ENCODE data around the gene FCHSD2.
A peak's percentile ranks its signal among the peaks of the same experiment; 100 is the strongest.
"Not testable (repeated sequence)": the region's sequence is repeated elsewhere in the genome, so short reads cannot be mapped to it uniquely, and the experiment has no call there.

The FCHSD2 gene

GRCh38 chr11:73058989-73059674, 83.0 kb downstream of the FCHSD2 start:
- DNase-seq (ENCODE audit: low spot score): no peak

- no peak for DNase-seq (ENCODE audit: low spot score)
Measured at GRCh38 chr11:73055655-73056354, 86.3 kb downstream of the FCHSD2 start.

- no peak for DNase-seq (ENCODE audit: low spot score)
Measured at GRCh38 chr11:73055002-73055401, 87.1 kb downstream of the FCHSD2 start.

GRCh38 chr11:73053964-73054363, 88.2 kb downstream of the FCHSD2 start:
- no peak for DNase-seq (ENCODE audit: low spot score)

GRCh38 chr11:73048446-73048845, 93.7 kb downstream of the FCHSD2 start:
- DNase-seq (ENCODE audit: low spot score): no peak

GRCh38 chr11:73047773-73048371, 94.2 kb downstream of the FCHSD2 start:
- DNase-seq (ENCODE audit: low spot score): no peak

GRCh38 chr11:73040046-73040445, 102.1 kb downstream of the FCHSD2 start:
- DNase-seq (ENCODE audit: low spot score): no peak

- peak; percentile 2 for DNase-seq (ENCODE audit: low spot score)
Measured at GRCh38 chr11:73034777-73035176, 107.3 kb downstream of the FCHSD2 start.

GRCh38 chr11:73034331-73034730, 107.8 kb downstream of the FCHSD2 start:
- peak; percentile 52 for DNase-seq (ENCODE audit: low spot score)

- no peak for DNase-seq (ENCODE audit: low spot score)
Measured at GRCh38 chr11:73030130-73030529, 112.0 kb downstream of the FCHSD2 start.

GRCh38 chr11:73029403-73029802, 112.7 kb downstream of the FCHSD2 start:
- no peak for DNase-seq (ENCODE audit: low spot score)

GRCh38 chr11:73028611-73029010, 113.5 kb downstream of the FCHSD2 start:
- DNase-seq (ENCODE audit: low spot score): no peak

GRCh38 chr11:73027840-73028239, 114.3 kb downstream of the FCHSD2 start:
- not testable (repeated sequence) for DNase-seq (ENCODE audit: low spot score)

- no peak for DNase-seq (ENCODE audit: low spot score)
Measured at GRCh38 chr11:73024639-73025038, 117.5 kb downstream of the FCHSD2 start.

- DNase-seq (ENCODE audit: low spot score): no peak
Measured at GRCh38 chr11:73019996-73020395, 122.1 kb downstream of the FCHSD2 start.

GRCh38 chr11:73019449-73019848, 122.7 kb downstream of the FCHSD2 start:
- DNase-seq (ENCODE audit: low spot score): no peak

GRCh38 chr11:73018856-73019255, 123.3 kb downstream of the FCHSD2 start:
- no peak for DNase-seq (ENCODE audit: low spot score)

- DNase-seq (ENCODE audit: low spot score): no peak
Measured at GRCh38 chr11:73017024-73017751, 124.9 kb downstream of the FCHSD2 start.

- no peak for DNase-seq (ENCODE audit: low spot score)
Measured at GRCh38 chr11:73013021-73013420, 129.1 kb downstream of the FCHSD2 start.

- DNase-seq (ENCODE audit: low spot score): no peak
Measured at GRCh38 chr11:73012121-73012863, 129.8 kb downstream of the FCHSD2 start.

GRCh38 chr11:73011126-73011817, 130.8 kb downstream of the FCHSD2 start:
- DNase-seq (ENCODE audit: low spot score): no peak

Data from CD4-positive, alpha-beta T cell treated with Interleukin-6 at 100 ng/mL for 8 hours (primary cell).